Measurements from ENCODE around the gene TNFAIP3.
"Not testable (repeated sequence)": the region's sequence is repeated elsewhere in the genome, so short reads cannot be mapped to it uniquely, and the experiment has no call there.

TNFAIP3 gene

GRCh38 chr6:137843211-137843610 lies 23.8 kb upstream of the TNFAIP3 start:
- Histone ChIP-seq H3K4me1 (ENCODE audit: control insufficient read depth in 2 of 2, insufficient read depth in 2 of 2, low read length in 2 of 2) (no peaks in the 10 kb centered on the region), H3K27me3 (ENCODE audit: control insufficient read depth in 2 of 2, insufficient read depth in 2 of 2, low read length in 2 of 2) (no peaks in the 10 kb centered on the region), H3K27ac (ENCODE audit: low read depth in 2 of 2, low read length in 2 of 2) (no peak overlapping the region), H3K9ac (ENCODE audit: low read depth in 1 of 2, low read length in 2 of 2) (no peak overlapping the region), H3K36me3 (ENCODE audit: control insufficient read depth in 2 of 2, insufficient read depth in 2 of 2, low read length in 2 of 2) (no peaks in the 10 kb centered on the region), H3K9me3 (ENCODE audit: control insufficient read depth in 2 of 2, low read length in 2 of 2) (no peaks in the 10 kb centered on the region), H3K4me3 (ENCODE audit: low read length in 2 of 2) (no peak overlapping the region)

- H3K27me3 ChIP-seq (ENCODE audit: control insufficient read depth in 2 of 2, insufficient read depth in 2 of 2, low read length in 2 of 2); H3K27ac ChIP-seq (ENCODE audit: low read depth in 2 of 2, low read length in 2 of 2); H3K4me1 ChIP-seq (ENCODE audit: control insufficient read depth in 2 of 2, insufficient read depth in 2 of 2, low read length in 2 of 2); H3K9ac ChIP-seq (ENCODE audit: low read depth in 1 of 2, low read length in 2 of 2); H3K9me3 ChIP-seq (ENCODE audit: control insufficient read depth in 2 of 2, low read length in 2 of 2); H3K4me3 ChIP-seq (ENCODE audit: low read length in 2 of 2); H3K36me3 ChIP-seq (ENCODE audit: control insufficient read depth in 2 of 2, insufficient read depth in 2 of 2, low read length in 2 of 2): not testable (repeated sequence)
Measured at GRCh38 chr6:137844327-137844726, 22.7 kb upstream of the TNFAIP3 start.

GRCh38 chr6:137844773-137845172 lies 22.3 kb upstream of the TNFAIP3 start:
- not testable (repeated sequence) for H3K4me1 ChIP-seq (ENCODE audit: control insufficient read depth in 2 of 2, insufficient read depth in 2 of 2, low read length in 2 of 2); H3K9me3 ChIP-seq (ENCODE audit: control insufficient read depth in 2 of 2, low read length in 2 of 2); H3K27me3 ChIP-seq (ENCODE audit: control insufficient read depth in 2 of 2, insufficient read depth in 2 of 2, low read length in 2 of 2); H3K9ac ChIP-seq (ENCODE audit: low read depth in 1 of 2, low read length in 2 of 2); H3K36me3 ChIP-seq (ENCODE audit: control insufficient read depth in 2 of 2, insufficient read depth in 2 of 2, low read length in 2 of 2); H3K27ac ChIP-seq (ENCODE audit: low read depth in 2 of 2, low read length in 2 of 2); H3K4me3 ChIP-seq (ENCODE audit: low read length in 2 of 2)

DNA sequence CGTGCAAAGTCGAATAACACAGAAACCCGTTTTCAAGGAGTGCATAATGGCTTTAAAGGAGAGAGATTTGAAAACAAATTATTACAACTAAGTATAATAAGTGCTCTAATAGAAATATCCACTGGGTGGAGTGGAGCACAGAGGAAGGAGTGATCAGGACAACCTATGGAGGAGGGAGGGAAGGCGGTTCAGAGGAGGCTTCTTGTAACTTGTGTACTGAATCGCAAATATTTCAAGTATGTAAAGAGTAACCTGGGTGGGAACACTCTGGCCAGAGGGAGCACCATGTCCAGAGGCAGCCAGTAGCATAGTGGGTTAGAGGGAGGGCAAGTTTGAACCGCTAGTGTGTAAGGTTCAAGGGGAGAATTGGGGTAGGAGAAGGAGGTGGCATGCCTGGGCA lies 21.6 kb upstream of the TNFAIP3 start:
- no peak overlapping the region for H3K4me3 ChIP-seq (ENCODE audit: low read length in 2 of 2)
- H3K27me3 ChIP-seq (ENCODE audit: control insufficient read depth in 2 of 2, insufficient read depth in 2 of 2, low read length in 2 of 2) = no peaks in the 10 kb centered on the region
- no peaks in the 10 kb centered on the region for H3K9me3 ChIP-seq (ENCODE audit: control insufficient read depth in 2 of 2, low read length in 2 of 2)
- no peak overlapping the region for H3K27ac ChIP-seq (ENCODE audit: low read depth in 2 of 2, low read length in 2 of 2)
- no peaks in the 10 kb centered on the region for H3K4me1 ChIP-seq (ENCODE audit: control insufficient read depth in 2 of 2, insufficient read depth in 2 of 2, low read length in 2 of 2)
- no peaks in the 10 kb centered on the region for H3K36me3 ChIP-seq (ENCODE audit: control insufficient read depth in 2 of 2, insufficient read depth in 2 of 2, low read length in 2 of 2)
- H3K9ac ChIP-seq (ENCODE audit: low read depth in 1 of 2, low read length in 2 of 2) = no peak overlapping the region

DNA sequence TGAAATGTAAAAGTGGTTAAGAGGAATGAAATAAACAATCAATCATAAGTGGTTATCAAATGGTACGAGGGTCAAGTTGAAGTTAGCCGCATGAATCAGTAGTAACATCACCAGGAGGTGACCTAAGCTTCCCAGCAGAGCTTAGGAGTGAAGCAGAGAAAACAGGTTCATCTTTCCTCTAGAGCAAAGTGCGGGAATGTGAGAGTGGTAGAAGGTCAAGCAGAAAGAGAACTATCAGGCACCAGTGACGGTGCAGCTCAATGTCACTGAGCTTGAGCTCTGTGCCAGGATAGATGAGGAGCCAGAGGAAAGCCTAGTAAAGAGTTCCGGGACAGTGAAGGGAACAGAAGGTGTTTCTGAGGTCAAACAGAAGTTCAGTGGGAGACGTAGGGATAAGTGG lies 20.8 kb upstream of the TNFAIP3 start:
- no peaks in the 10 kb centered on the region for H3K9me3 ChIP-seq (ENCODE audit: control insufficient read depth in 2 of 2, low read length in 2 of 2)
- H3K9ac ChIP-seq (ENCODE audit: low read depth in 1 of 2, low read length in 2 of 2) = no peak overlapping the region
- no peaks in the 10 kb centered on the region for H3K4me1 ChIP-seq (ENCODE audit: control insufficient read depth in 2 of 2, insufficient read depth in 2 of 2, low read length in 2 of 2)
- H3K4me3 ChIP-seq (ENCODE audit: low read length in 2 of 2) = no peak overlapping the region
- H3K27ac ChIP-seq (ENCODE audit: low read depth in 2 of 2, low read length in 2 of 2) = peak overlapping the region in 1 of 2 donors; percentile 1
- no peaks in the 10 kb centered on the region for H3K36me3 ChIP-seq (ENCODE audit: control insufficient read depth in 2 of 2, insufficient read depth in 2 of 2, low read length in 2 of 2)
- no peaks in the 10 kb centered on the region for H3K27me3 ChIP-seq (ENCODE audit: control insufficient read depth in 2 of 2, insufficient read depth in 2 of 2, low read length in 2 of 2)

- H3K36me3 ChIP-seq (ENCODE audit: control insufficient read depth in 2 of 2, insufficient read depth in 2 of 2, low read length in 2 of 2) = no peaks in the 10 kb centered on the region
- H3K27ac ChIP-seq (ENCODE audit: low read depth in 2 of 2, low read length in 2 of 2) = peak overlapping the region in 1 of 2 donors; percentile 1
- H3K27me3 ChIP-seq (ENCODE audit: control insufficient read depth in 2 of 2, insufficient read depth in 2 of 2, low read length in 2 of 2) = no peaks in the 10 kb centered on the region
- no peaks in the 10 kb centered on the region for H3K9me3 ChIP-seq (ENCODE audit: control insufficient read depth in 2 of 2, low read length in 2 of 2)
- no peak overlapping the region for H3K9ac ChIP-seq (ENCODE audit: low read depth in 1 of 2, low read length in 2 of 2)
- H3K4me1 ChIP-seq (ENCODE audit: control insufficient read depth in 2 of 2, insufficient read depth in 2 of 2, low read length in 2 of 2) = no peaks in the 10 kb centered on the region
- no peak overlapping the region for H3K4me3 ChIP-seq (ENCODE audit: low read length in 2 of 2)
Measured at GRCh38 chr6:137846772-137847313, 20.2 kb upstream of the TNFAIP3 start.

DNA sequence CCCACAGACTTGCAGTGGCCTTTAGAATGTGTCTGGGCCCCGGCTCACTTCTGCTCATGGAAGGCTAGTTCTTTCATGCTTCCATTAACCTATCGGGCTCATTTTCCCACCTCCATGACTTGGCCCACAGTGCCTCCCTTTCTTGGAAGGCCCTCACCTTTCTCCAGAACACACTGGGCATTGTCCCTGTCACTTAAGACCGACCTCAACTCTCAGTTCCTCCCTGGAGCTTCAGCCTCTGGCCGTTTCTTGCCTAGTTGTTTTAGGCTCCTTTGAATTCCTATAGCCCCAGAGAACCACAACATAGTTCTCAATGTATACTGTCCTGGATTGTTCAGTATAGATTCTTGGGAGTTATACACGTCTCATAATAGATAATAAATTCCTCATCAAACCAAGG lies 19.3 kb upstream of the TNFAIP3 start:
- Histone ChIP-seq H3K9ac (ENCODE audit: low read depth in 1 of 2, low read length in 2 of 2) (no peak overlapping the region), H3K36me3 (ENCODE audit: control insufficient read depth in 2 of 2, insufficient read depth in 2 of 2, low read length in 2 of 2) (no peaks in the 10 kb centered on the region), H3K27ac (ENCODE audit: low read depth in 2 of 2, low read length in 2 of 2) (peak overlapping the region in 1 of 2 donors; percentile 18), H3K9me3 (ENCODE audit: control insufficient read depth in 2 of 2, low read length in 2 of 2) (no peaks in the 10 kb centered on the region), H3K4me1 (ENCODE audit: control insufficient read depth in 2 of 2, insufficient read depth in 2 of 2, low read length in 2 of 2) (no peaks in the 10 kb centered on the region), H3K27me3 (ENCODE audit: control insufficient read depth in 2 of 2, insufficient read depth in 2 of 2, low read length in 2 of 2) (no peaks in the 10 kb centered on the region), H3K4me3 (ENCODE audit: low read length in 2 of 2) (no peak overlapping the region)

- no peaks in the 10 kb centered on the region for H3K36me3 ChIP-seq (ENCODE audit: control insufficient read depth in 2 of 2, insufficient read depth in 2 of 2, low read length in 2 of 2)
- no peak overlapping the region for H3K9ac ChIP-seq (ENCODE audit: low read depth in 1 of 2, low read length in 2 of 2)
- no peak overlapping the region for H3K4me3 ChIP-seq (ENCODE audit: low read length in 2 of 2)
- H3K9me3 ChIP-seq (ENCODE audit: control insufficient read depth in 2 of 2, low read length in 2 of 2) = no peaks in the 10 kb centered on the region
- H3K4me1 ChIP-seq (ENCODE audit: control insufficient read depth in 2 of 2, insufficient read depth in 2 of 2, low read length in 2 of 2) = no peaks in the 10 kb centered on the region
- no peak overlapping the region for H3K27ac ChIP-seq (ENCODE audit: low read depth in 2 of 2, low read length in 2 of 2)
- H3K27me3 ChIP-seq (ENCODE audit: control insufficient read depth in 2 of 2, insufficient read depth in 2 of 2, low read length in 2 of 2) = no peaks in the 10 kb centered on the region
Measured at GRCh38 chr6:137848672-137849071, 18.4 kb upstream of the TNFAIP3 start.

DNA sequence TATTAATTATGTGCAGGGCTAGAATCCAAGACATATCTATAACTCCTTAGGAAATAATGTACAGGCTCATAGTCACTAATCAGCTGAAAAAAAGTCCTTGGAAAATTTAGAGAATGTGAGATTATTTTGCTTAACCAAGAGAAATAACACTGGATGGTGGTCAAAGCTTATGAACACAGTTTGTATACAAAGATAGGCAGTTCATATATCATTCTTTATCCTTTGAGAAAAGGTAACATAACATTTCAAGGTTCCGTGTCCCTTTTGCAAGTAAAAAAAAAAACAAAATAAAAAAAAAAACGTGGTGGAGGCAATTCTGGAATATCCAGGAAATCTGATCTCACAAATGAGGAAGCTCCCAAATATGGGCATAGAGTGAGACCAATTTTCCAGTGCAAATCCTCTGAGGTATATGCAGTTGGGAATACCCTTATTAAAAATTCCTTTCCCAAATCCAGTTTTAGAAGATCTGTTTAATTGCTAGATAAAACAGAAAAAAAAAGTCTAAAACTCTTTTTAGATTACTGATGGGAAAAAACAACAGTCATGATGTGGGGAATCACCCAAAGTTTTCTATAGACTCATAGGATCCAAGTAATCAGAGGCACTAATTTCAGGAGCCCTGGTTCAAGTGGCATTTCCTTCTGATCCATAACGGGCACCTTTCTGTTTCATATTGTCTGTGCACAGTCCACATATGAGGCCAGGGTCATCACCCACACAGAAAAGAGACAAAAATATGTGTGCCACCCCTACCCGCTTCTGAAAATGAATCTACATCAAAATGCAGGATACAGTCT lies 17.7 kb upstream of the TNFAIP3 start:
- H3K9me3 ChIP-seq (ENCODE audit: control insufficient read depth in 2 of 2, low read length in 2 of 2) = no peaks in the 10 kb centered on the region
- H3K4me1 ChIP-seq (ENCODE audit: control insufficient read depth in 2 of 2, insufficient read depth in 2 of 2, low read length in 2 of 2) = no peaks in the 10 kb centered on the region
- H3K27me3 ChIP-seq (ENCODE audit: control insufficient read depth in 2 of 2, insufficient read depth in 2 of 2, low read length in 2 of 2) = no peaks in the 10 kb centered on the region
- no peak overlapping the region for H3K9ac ChIP-seq (ENCODE audit: low read depth in 1 of 2, low read length in 2 of 2)
- no peak overlapping the region for H3K4me3 ChIP-seq (ENCODE audit: low read length in 2 of 2)
- H3K27ac ChIP-seq (ENCODE audit: low read depth in 2 of 2, low read length in 2 of 2) = peak overlapping the region in 1 of 2 donors; percentile 32
- H3K36me3 ChIP-seq (ENCODE audit: control insufficient read depth in 2 of 2, insufficient read depth in 2 of 2, low read length in 2 of 2) = no peaks in the 10 kb centered on the region

DNA sequence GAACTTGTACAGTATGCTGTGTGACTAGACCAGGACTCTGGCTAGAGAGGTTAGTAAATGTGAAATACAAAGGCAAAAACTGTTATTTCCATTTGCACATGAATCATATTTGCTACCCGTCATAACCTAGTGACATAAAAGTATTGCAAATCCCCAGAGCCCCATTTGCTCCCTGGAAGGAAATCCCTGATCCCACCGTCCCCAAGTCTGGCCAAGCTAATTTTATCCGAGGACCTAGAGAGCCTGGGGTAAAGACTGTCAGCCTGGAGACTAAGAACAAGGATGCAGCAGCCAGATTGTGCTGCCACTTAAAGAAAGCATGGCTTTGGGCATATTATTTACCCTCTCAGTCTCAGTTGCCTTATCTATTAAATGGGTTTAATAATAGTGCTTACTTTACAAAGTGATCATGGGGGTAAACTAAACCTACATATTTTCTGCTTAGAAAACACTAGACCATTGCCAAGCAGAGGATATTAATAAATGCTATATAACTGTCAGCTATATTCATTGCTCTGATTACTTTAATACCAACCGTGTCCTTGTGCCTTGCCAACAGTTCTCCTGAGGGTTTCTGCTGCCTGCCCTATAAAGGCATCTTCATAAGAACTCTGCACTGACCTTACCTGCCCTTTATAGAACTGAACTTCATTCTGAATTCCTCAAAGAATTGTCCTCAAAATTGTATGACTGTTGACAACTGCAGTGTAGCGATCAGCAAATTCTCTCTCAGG lies 16.9 kb upstream of the TNFAIP3 start:
- no peaks in the 10 kb centered on the region for H3K27me3 ChIP-seq (ENCODE audit: control insufficient read depth in 2 of 2, insufficient read depth in 2 of 2, low read length in 2 of 2)
- H3K9ac ChIP-seq (ENCODE audit: low read depth in 1 of 2, low read length in 2 of 2) = no peak overlapping the region

More for the DNA sequence above, 16.9 kb upstream of the TNFAIP3 start:
- H3K36me3 ChIP-seq (ENCODE audit: control insufficient read depth in 2 of 2, insufficient read depth in 2 of 2, low read length in 2 of 2) = no peaks in the 10 kb centered on the region
- peak overlapping the region in 1 of 2 donors; percentile 32 for H3K27ac ChIP-seq (ENCODE audit: low read depth in 2 of 2, low read length in 2 of 2)
- no peaks in the 10 kb centered on the region for H3K9me3 ChIP-seq (ENCODE audit: control insufficient read depth in 2 of 2, low read length in 2 of 2)
- H3K4me3 ChIP-seq (ENCODE audit: low read length in 2 of 2) = no peak overlapping the region
- no peaks in the 10 kb centered on the region for H3K4me1 ChIP-seq (ENCODE audit: control insufficient read depth in 2 of 2, insufficient read depth in 2 of 2, low read length in 2 of 2)
